ENCODE data around the gene TNFRSF13B. TPM values are rescaled to one million over a fixed set of nuclear protein-coding genes. Genes with fewer than 3 reads are reported as not detected.

Gene TNFRSF13B
- total and polyA plus RNA-seq, 10 of the 15 experiments (the other 5 are each of a cell fraction or from before 2014, with no cell fraction given), result 15.5 to 231 (median 119) TPM

GRCh38 chr17:16975744-16976625 lies 4.1 kb upstream of the TNFRSF13B start:
- RAD21 ChIA-PET (ENCODE audit: unreplicated experiment), result interaction anchor here (0.7 to 30.7 kb wide), 5 partner anchors 8 to 503 kb away, joined by 3 to 913 read pairs (median 4); partner anchors contain the start of gene TNFRSF13B
- no peak overlapping the region for H2AFZ ChIP-seq (ENCODE audit: control insufficient read depth, low read depth, low read length)
- H3K4me3 ChIP-seq, result peak overlapping the region; percentile 29
- TSS peak; percentile 39 for BruUV-seq (replicated peaks)
- intact Hi-C loops (cut with micrococcal nuclease; ENCODE audit: unreplicated experiment), result loop anchor here (1.0 kb wide), 3 partner anchors 8 to 12 kb away; no protein-coding TSS in a partner anchor
- POLR2A ChIA-PET, result interaction anchor here (0.9 to 21.9 kb wide), 7 partner anchors 5 to 715 kb away, joined by 3 to 656 read pairs (median 3); partner anchors contain the start of gene TNFRSF13B
- H3K27ac ChIP-seq (ENCODE audit: control insufficient read depth, insufficient read depth), result peak overlapping the region; percentile 92
- H3K4me1 ChIP-seq (ENCODE audit: control insufficient read depth, insufficient read depth, low read length), result peaks cover 77% of the 10 kb centered on the region
- ATAC-seq (peak; percentile 10), DNase-seq (ENCODE audit: low read depth, low spot score) (peak; percentile 93), FAIRE-seq (peak; percentile 18)
- no peaks in the 10 kb centered on the region for H3K27me3 ChIP-seq (replicated peaks in 1 of 2; ENCODE audit: control insufficient read depth in 2 of 2, insufficient read depth in 2 of 2, low read length in 1 of 2)
- WGBS (ENCODE audit: insufficient coverage, insufficient replicate concordance, low lambda C conversion rate, missing lambda C conversion rate), result under 1% methylated on average over 10 of the region's 10 CpGs
- CTCF ChIA-PET, result interaction anchor here (0.8 to 19.5 kb wide), 8 partner anchors 9 to 145 kb away, joined by 3 to 361 read pairs (median 4); no protein-coding TSS in a partner anchor
- H3K4me2 ChIP-seq (ENCODE audit: control insufficient read depth, insufficient read depth), result peak overlapping the region; percentile 52
- H3K9ac ChIP-seq (ENCODE audit: control insufficient read depth, insufficient read depth, low read length), result peak overlapping the region; percentile 72
- peaks cover 36% of the 10 kb centered on the region for H3K79me2 ChIP-seq (ENCODE audit: control insufficient read depth, insufficient read depth, low read length)
- no peaks in the 10 kb centered on the region for H4K20me1 ChIP-seq (ENCODE audit: control insufficient read depth, insufficient read depth)
- H3K9me3 ChIP-seq (replicated peaks; ENCODE audit: control insufficient read depth, insufficient read depth, low read length), result no peaks in the 10 kb centered on the region
- SMC1A ChIA-PET (ENCODE audit: uncharacterized antibody, unreplicated experiment), result interaction anchor here (0.8 to 21.7 kb wide), 10 partner anchors 4 to 568 kb away, joined by 3 to 812 read pairs (median 4); partner anchors contain the start of gene TNFRSF13B
- in situ Hi-C loops (cut with MboI), result loop anchor here (25.0 kb wide), 1 partner anchor 1936 kb away; no protein-coding TSS in a partner anchor
- H3K36me3 ChIP-seq (ENCODE audit: control insufficient read depth in 2 of 2, insufficient read depth in 2 of 2, low read length in 1 of 2), result no peaks in the 10 kb centered on the region
- TF ChIP-seq BACH1 (IDR thresholded peaks at IDR 0.05; ENCODE audit: borderline replicate concordance), result no peak
- no peak for TF ChIP-seq SREBF1 (IDR thresholded peaks at IDR 0.05; ENCODE audit: low read length)
- TF ChIP-seq BCL11A (IDR thresholded peaks at IDR 0.05; ENCODE audit: low read depth, low read length), result peak; percentile 39; the same call in 1 of the 2 replicates
- no peak for TF ChIP-seq SUZ12 (IDR thresholded peaks at IDR 0.05; ENCODE audit: unreplicated experiment)
- no peak for TF ChIP-seq RELA (IDR thresholded peaks at IDR 0.05; ENCODE audit: borderline replicate concordance, partially characterized antibody)
- no peak for TF ChIP-seq CHD4 (IDR thresholded peaks at IDR 0.05)
- TF ChIP-seq WRNIP1 (IDR thresholded peaks at IDR 0.05; ENCODE audit: borderline replicate concordance, low read depth, low read length), result no peak
- 0 out of 2 replicates have a peak, but pooled peaks have one; percentile 48 for TF ChIP-seq MTA3 (IDR thresholded peaks at IDR 0.05; ENCODE audit: borderline replicate concordance, low read length)
- TF ChIP-seq CBX5 (IDR thresholded peaks at IDR 0.05; ENCODE audit: low read depth), result 0 out of 2 replicates have a peak, but pooled peaks have one; percentile 49
- peak; percentile 63; the same call in 1 of the 2 replicates for TF ChIP-seq JUND (IDR thresholded peaks at IDR 0.05; ENCODE audit: low read depth, low read length)
- no peak for TF ChIP-seq HCFC1 (IDR thresholded peaks at IDR 0.05; ENCODE audit: low read length)
- no peak for TF ChIP-seq IRF3 (IDR thresholded peaks at IDR 0.05)
- TF ChIP-seq BCLAF1 (IDR thresholded peaks at IDR 0.05), result no peak
- TF ChIP-seq ATF3 (IDR thresholded peaks at IDR 0.05; ENCODE audit: borderline replicate concordance, extremely low read depth, low read depth, low read length), result no peak
- peak; percentile 98 for TF ChIP-seq MEF2B (IDR thresholded peaks at IDR 0.05; ENCODE audit: partially characterized antibody, poor library complexity, severe bottlenecking)
- TF ChIP-seq MYB (IDR thresholded peaks at IDR 0.05; ENCODE audit: borderline replicate concordance, low read depth, low read length), result no peak
- TF ChIP-seq CBFB (IDR thresholded peaks at IDR 0.05; ENCODE audit: low read depth), result peak; percentile 73
- peak; percentile 69 for TF ChIP-seq POLR2A (IDR thresholded peaks at IDR 0.05; ENCODE audit: low read depth, low read length)
- no peak for TF ChIP-seq NBN (IDR thresholded peaks at IDR 0.05)
- TF ChIP-seq SMC3 (IDR thresholded peaks at IDR 0.05; ENCODE audit: borderline replicate concordance, low read length), result no peak
- no peak for TF ChIP-seq STAT3 (IDR thresholded peaks at IDR 0.05; ENCODE audit: low read depth, low read length)
